KG1 (cell line): ENCODE data around the gene RARB.

ENCODE experiments used
- DNase-seq: peaks from one replicate; lab custom pipeline; 2025; lab: John Stamatoyannopoulos, UW

RARB gene

GRCh38 chr3:25604107-25604805 lies 176.2 kb downstream of the RARB start:
- DNase-seq, result no peak

- no peak for DNase-seq
Observed at GRCh38 chr3:25610167-25610566, 182.1 kb downstream of the RARB start.

GRCh38 chr3:25610779-25611178 lies 182.7 kb downstream of the RARB start:
- DNase-seq, result no peak

- DNase-seq, result no peak
Observed at GRCh38 chr3:25611193-25611592, 183.1 kb downstream of the RARB start.

- no peak for DNase-seq
Observed at GRCh38 chr3:25618028-25618427, 190.0 kb downstream of the RARB start.

- DNase-seq, result no peak
Observed at GRCh38 chr3:25619382-25619781, 191.3 kb downstream of the RARB start.

- DNase-seq, result no peak
Observed at GRCh38 chr3:25620493-25620892, 192.4 kb downstream of the RARB start.

GRCh38 chr3:25621087-25621486 lies 193.0 kb downstream of the RARB start:
- DNase-seq, result no peak

- DNase-seq, result no peak
Observed at GRCh38 chr3:25631989-25632388, 203.9 kb downstream of the RARB start.

- DNase-seq, result no peak
Observed at GRCh38 chr3:25633919-25634318, 205.9 kb downstream of the RARB start.

GRCh38 chr3:25635038-25635437 lies 207.0 kb downstream of the RARB start:
- no peak for DNase-seq
